K562 (cell line): ENCODE data around the gene ADGRB2. TPM values are rescaled to one million over a fixed set of nuclear protein-coding genes. Genes with fewer than 3 reads are reported as not detected.
A peak's percentile ranks its signal among the peaks of the same experiment; 100 is the strongest.

Experiments used
- BRD4 ChIP-seq: fragments of 200-600 bp; sonication (generic); IDR thresholded peaks from 2 replicates; pipeline ENCODE4 v1.6.1; 2017; ENCODE audit warnings: inconsistent platforms
- CEBPZ ChIP-seq: fragments of 150-350 bp; IDR thresholded peaks from 2 replicates; pipeline ENCODE4 v1.6.1; 2014; ENCODE audit warnings: low read depth, mild to moderate bottlenecking, low read length, borderline replicate concordance
- ELF4 ChIP-seq: fragments of 450-650 bp; formaldehyde crosslinking; IDR thresholded peaks from 2 replicates; pipeline ENCODE4 v1.4.0; 2022; ENCODE audit warnings: missing genetic modification characterization
- ELK1 ChIP-seq: sonication (generic); formaldehyde crosslinking; IDR thresholded peaks from 2 replicates; pipeline ENCODE4 v1.8.1; 2022; ENCODE audit warnings: missing genetic modification reagents
- ETS2 ChIP-seq: IDR thresholded peaks from 2 replicates; pipeline ENCODE4 v1.6.1; 2016; ENCODE audit warnings: borderline replicate concordance, missing genetic modification characterization, mild to moderate bottlenecking, moderate library complexity, missing compliant biosample characterization; ENCODE audit not compliant: poor library complexity, severe bottlenecking
- FOSL1 ChIP-seq: fragments of 200-800 bp; sonication (Bioruptor generic); conservative IDR thresholded peaks from 2 replicates; pipeline ENCODE4 v1.6.1; 2016; ENCODE audit warnings: missing genetic modification characterization, missing compliant biosample characterization
- GTF2B ChIP-seq: IDR thresholded peaks from 2 replicates; pipeline ENCODE4 v1.6.1; 2011; ENCODE audit not compliant: insufficient read length; ENCODE audit errors: extremely low read depth
- HDAC8 ChIP-seq: fragments of 450-650 bp; IDR thresholded peaks from 2 replicates; pipeline ENCODE4 v1.6.1; 2016; ENCODE audit warnings: mild to moderate bottlenecking, missing genetic modification characterization, moderate library complexity, missing compliant biosample characterization
- KDM5B ChIP-seq: fragments of 200-600 bp; sonication (generic); IDR thresholded peaks from 2 replicates; pipeline ENCODE4 v1.6.1; 2012; ENCODE audit warnings: low read depth, mild to moderate bottlenecking, moderate library complexity, low read length, control low read depth, inconsistent platforms; ENCODE audit not compliant: insufficient replicate concordance
- MTA2 ChIP-seq: fragments of 450-650 bp; IDR thresholded peaks from 2 replicates; pipeline ENCODE4 v1.6.1; 2016; ENCODE audit warnings: low read depth
- MYBL2 ChIP-seq, 2 experiments: fragments of 450-650 bp in 1 of 2; sonication (generic) in 1 of 2; formaldehyde crosslinking in 1 of 2; IDR thresholded peaks; 2 replicates each; pipeline versions ENCODE4 v1.6.1 to v1.8.1; 2017 to 2022; ENCODE audit warnings: borderline replicate concordance in 1 of 2, inconsistent platforms in 1 of 2, low read depth in 1 of 2, mild to moderate bottlenecking in 1 of 2, missing genetic modification reagents in 1 of 2, moderate library complexity in 1 of 2
- NUFIP1 ChIP-seq: fragments of 450-650 bp; IDR thresholded peaks from 2 replicates; pipeline ENCODE4 v1.6.1; 2018; ENCODE audit not compliant: partially characterized antibody
- PHB2 ChIP-seq: fragments of 450-650 bp; IDR thresholded peaks from 2 replicates; pipeline ENCODE4 v1.6.1; 2017; ENCODE audit warnings: low read depth
- SNAPC5 ChIP-seq: fragments of 250-450 bp; sonication (Bioruptor Pico); IDR thresholded peaks from 2 replicates; pipeline ENCODE4 v1.8.0; 2021; ENCODE audit warnings: moderate library complexity, mild to moderate bottlenecking, inconsistent platforms
- USF1 ChIP-seq: sonication (generic); formaldehyde crosslinking; IDR thresholded peaks from 2 replicates; pipeline ENCODE4 v1.9.0; 2022; ENCODE audit warnings: mild to moderate bottlenecking, missing genetic modification reagents
- ZNF280B ChIP-seq: fragments of 250-450 bp; sonication (Bioruptor Pico); IDR thresholded peaks from 2 replicates; pipeline ENCODE4 v1.5.1; 2021; ENCODE audit warnings: mild to moderate bottlenecking
- ZNF316 ChIP-seq: fragments of 450-650 bp; IDR thresholded peaks from 2 replicates; pipeline ENCODE4 v1.6.1; 2016
- ZNF384 ChIP-seq: IDR thresholded peaks from 2 replicates; pipeline ENCODE4 v1.6.1; 2012; ENCODE audit warnings: low read depth, low read length, improper control_type of control experiment
- ZNF408 ChIP-seq: fragments of 250-450 bp; sonication (Bioruptor Pico); IDR thresholded peaks from 2 replicates; pipeline ENCODE4 v1.4.0; 2020; ENCODE audit warnings: low read depth, mild to moderate bottlenecking, moderate library complexity
- ZNF77 ChIP-seq: fragments of 250-450 bp; sonication (Bioruptor Pico); IDR thresholded peaks from 2 replicates; pipeline ENCODE4 v1.5.0; 2020
- polyA plus RNA-seq, 8 experiments: library from polyadenylated mRNA; depleted of rRNA in 4 of 8; stranded (reverse) in 5 of 8; unstranded in 3 of 8; fragments of >200 nt; fragmentation: Nextera tagmentation in 2 of 8; fragmentation: Illumina TruSeq in 1 of 8; extraction: Ambion mirVana in 2 of 8; extraction: Trizol in 1 of 8; gene quantifications; 2 replicates each; pipeline versions ENCODE4 v1.2.1 to v1.2.3, GENCODE V29; 2011 to 2014; ENCODE audit warnings: inconsistent platforms in 1 of 8, missing spikeins in 1 of 8
- total RNA-seq, 7 experiments: library from RNA; depleted of rRNA in 6 of 7; stranded (reverse); fragments of >200 nt in 6 of 7; fragmentation: Illumina TruSeq in 2 of 7; extraction: Trizol in 2 of 7; gene quantifications; 2 replicates each; pipeline versions ENCODE4 v1.2.1 to v1.2.3, GENCODE V29; 2011 to 2021; ENCODE audit warnings: low replicate concordance in 1 of 7

The ADGRB2 gene
- total and polyA plus RNA-seq, 9 of the 15 experiments (the other 6 are each of a cell fraction or from before 2014, with no cell fraction given): 0.04 to 0.23 (median 0.20) TPM; not detected in 2

- no peak for TF ChIP-seq PHB2
- TF ChIP-seq NUFIP1: no peak
- no peak for TF ChIP-seq BRD4
- no peak for TF ChIP-seq GTF2B
- peak; percentile 46; the same call in 1 of the 2 replicates for TF ChIP-seq HDAC8 (tag)
- TF ChIP-seq ETS2: no peak
- no peak for TF ChIP-seq ZNF77 (CRISPR knock-in tag)
- TF ChIP-seq ZNF280B (CRISPR knock-in tag): no peak
- no peak for TF ChIP-seq ELK1 (CRISPR knock-in tag)
- no peak for TF ChIP-seq CEBPZ
- peak; percentile 100 for TF ChIP-seq ZNF316
- no peak for TF ChIP-seq SNAPC5
- TF ChIP-seq FOSL1 (tag): peak; percentile 69
- TF ChIP-seq ELF4: no peak
- TF ChIP-seq ZNF408 (CRISPR knock-in tag): no peak
- no peak for TF ChIP-seq MTA2
- TF ChIP-seq USF1 (CRISPR knock-in tag): no peak
- TF ChIP-seq KDM5B: no peak
- peak; percentile 30; the same call in 1 of the 2 replicates for TF ChIP-seq ZNF384
- no peak for TF ChIP-seq MYBL2 (IDR thresholded peaks at IDR 0.05; ENCODE audit: low read depth)
- TF ChIP-seq MYBL2 (CRISPR knock-in tag; IDR thresholded peaks at IDR 0.05; ENCODE audit: borderline replicate concordance): no peak
Observed at GRCh38 chr1:31705080-31705866, 58.9 kb downstream of the ADGRB2 start (continued).
